ENCODE results near the gene MGST2. TPM values are rescaled to one million over a fixed set of nuclear protein-coding genes. Genes with fewer than 3 reads are reported as not detected.

MGST2 gene
- total and polyA plus RNA-seq, 3 experiments from 2014 or later = 2.6 to 10.9 (median 4.6) TPM

DNA sequence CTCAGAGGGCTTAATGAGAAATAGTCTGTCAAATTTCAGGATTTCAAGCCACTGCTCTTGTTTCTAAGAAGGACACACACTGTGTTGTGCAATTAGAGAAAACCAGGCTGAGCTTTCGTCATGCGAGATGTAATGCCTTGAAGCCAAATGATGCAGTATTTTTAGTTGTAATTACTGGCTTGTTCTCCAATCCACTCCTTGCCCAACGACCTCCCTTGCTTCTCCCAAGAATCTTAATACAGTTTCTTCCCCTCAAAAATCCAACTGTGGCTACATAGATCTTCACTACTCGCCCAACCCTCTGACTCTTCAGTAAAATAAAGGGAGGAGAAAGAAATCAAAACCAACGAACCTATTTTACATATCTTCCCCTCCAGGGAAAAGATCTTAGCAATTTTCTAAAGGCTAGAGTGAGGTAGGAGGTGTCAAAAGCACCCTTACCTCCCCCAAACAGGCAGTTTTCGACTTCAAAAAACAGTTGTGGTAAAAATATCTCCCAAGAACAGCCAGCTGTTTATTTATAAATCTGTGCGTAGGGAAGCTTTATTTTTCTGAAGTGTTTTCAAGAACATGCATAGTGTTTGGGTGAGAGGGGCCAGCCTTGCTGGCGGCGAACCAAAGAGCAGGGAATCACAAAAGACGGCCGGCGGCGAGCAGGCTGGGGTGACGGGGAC lies 68.7 kb downstream of the MGST2 start:
- Histone ChIP-seq H3K27ac (ENCODE audit: low read depth, low read length) (no peak overlapping the region), H3K36me3 (ENCODE audit: insufficient read depth, low read length) (no peaks in the 10 kb centered on the region), H3K9me3 (ENCODE audit: low read length) (no peaks in the 10 kb centered on the region), H3K27me3 (ENCODE audit: insufficient read depth, low read length, poor library complexity, severe bottlenecking) (peaks cover 15% of the 10 kb centered on the region), H3K4me1 (ENCODE audit: insufficient read depth, low read length) (no peaks in the 10 kb centered on the region), H3K4me3 (ENCODE audit: low read length) (no peak overlapping the region)
- Mint-ChIP-seq H3K4me1 (peaks cover 0 to 15% (median 5%) of the 10 kb centered on the region in 3 donors), H3K36me3 (peaks cover 0 to 2% (median 0%) of the 10 kb centered on the region in 3 donors), H3K9me3 (no peaks in the 10 kb centered on the region), H3K27ac (peak overlapping the region in 1 of 8 donors; percentile 49), H3K4me3 (peak overlapping the region in 5 of 7 donors; percentile 23 to 80 (median 65)), H3K27me3 (peaks cover 20 to 62% of the 10 kb centered on the region in 2 donors)
- DNase-seq = no peak
- ChIA-PET CTCF (interaction anchor here (1.0 kb wide), 1 partner anchor 278 kb away, joined by 3 read pairs; no protein-coding TSS in a partner anchor), POLR2A (no interaction called here)

DNA sequence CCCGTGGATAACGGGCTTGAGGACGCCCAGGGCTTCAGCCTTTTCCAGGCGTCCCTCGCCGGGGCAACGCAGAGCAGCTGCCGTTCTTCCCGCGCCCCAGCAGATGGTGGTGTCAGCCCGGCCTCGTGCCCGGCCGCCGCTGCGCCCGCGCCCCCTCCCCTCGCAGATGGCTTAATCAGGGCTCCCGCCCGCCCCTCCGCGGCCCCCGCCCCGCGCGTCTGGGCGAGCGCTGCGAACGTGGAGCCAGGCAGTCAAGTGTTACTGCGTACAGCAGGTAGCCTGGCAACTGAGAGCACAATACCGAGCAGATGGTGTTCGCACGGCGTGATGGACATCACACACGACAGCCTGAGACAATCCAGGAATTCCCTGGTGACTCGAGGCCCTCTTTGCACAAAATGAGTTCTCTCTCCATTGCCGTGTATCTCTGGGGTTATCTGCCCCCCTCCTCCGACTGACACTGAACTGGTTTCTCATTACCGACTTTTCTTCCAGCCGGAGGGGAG lies 69.3 kb downstream of the MGST2 start:
- Histone ChIP-seq H3K27me3 (ENCODE audit: insufficient read depth, low read length, poor library complexity, severe bottlenecking) (peaks cover 15% of the 10 kb centered on the region), H3K4me3 (ENCODE audit: low read length) (peak overlapping the region; percentile 34), H3K9me3 (ENCODE audit: low read length) (no peaks in the 10 kb centered on the region), H3K4me1 (ENCODE audit: insufficient read depth, low read length) (no peaks in the 10 kb centered on the region), H3K27ac (ENCODE audit: low read depth, low read length) (no peak overlapping the region), H3K36me3 (ENCODE audit: insufficient read depth, low read length) (no peaks in the 10 kb centered on the region)
- Mint-ChIP-seq H3K27me3 (peaks cover 20 to 63% of the 10 kb centered on the region in 2 donors), H3K36me3 (no peaks in the 10 kb centered on the region), H3K4me3 (peak overlapping the region in 6 of 7 donors; percentile 41 to 69 (median 62)), H3K27ac (no peak overlapping the region), H3K9me3 (no peaks in the 10 kb centered on the region), H3K4me1 (peaks cover 0 to 15% (median 5%) of the 10 kb centered on the region in 3 donors)
- ChIA-PET POLR2A (no interaction called here), CTCF (interaction anchor here (1.0 kb wide), 1 partner anchor 277 kb away, joined by 3 read pairs; no protein-coding TSS in a partner anchor)
- peak in 2 of 5 donors; percentile 17 to 33 for DNase-seq

DNA sequence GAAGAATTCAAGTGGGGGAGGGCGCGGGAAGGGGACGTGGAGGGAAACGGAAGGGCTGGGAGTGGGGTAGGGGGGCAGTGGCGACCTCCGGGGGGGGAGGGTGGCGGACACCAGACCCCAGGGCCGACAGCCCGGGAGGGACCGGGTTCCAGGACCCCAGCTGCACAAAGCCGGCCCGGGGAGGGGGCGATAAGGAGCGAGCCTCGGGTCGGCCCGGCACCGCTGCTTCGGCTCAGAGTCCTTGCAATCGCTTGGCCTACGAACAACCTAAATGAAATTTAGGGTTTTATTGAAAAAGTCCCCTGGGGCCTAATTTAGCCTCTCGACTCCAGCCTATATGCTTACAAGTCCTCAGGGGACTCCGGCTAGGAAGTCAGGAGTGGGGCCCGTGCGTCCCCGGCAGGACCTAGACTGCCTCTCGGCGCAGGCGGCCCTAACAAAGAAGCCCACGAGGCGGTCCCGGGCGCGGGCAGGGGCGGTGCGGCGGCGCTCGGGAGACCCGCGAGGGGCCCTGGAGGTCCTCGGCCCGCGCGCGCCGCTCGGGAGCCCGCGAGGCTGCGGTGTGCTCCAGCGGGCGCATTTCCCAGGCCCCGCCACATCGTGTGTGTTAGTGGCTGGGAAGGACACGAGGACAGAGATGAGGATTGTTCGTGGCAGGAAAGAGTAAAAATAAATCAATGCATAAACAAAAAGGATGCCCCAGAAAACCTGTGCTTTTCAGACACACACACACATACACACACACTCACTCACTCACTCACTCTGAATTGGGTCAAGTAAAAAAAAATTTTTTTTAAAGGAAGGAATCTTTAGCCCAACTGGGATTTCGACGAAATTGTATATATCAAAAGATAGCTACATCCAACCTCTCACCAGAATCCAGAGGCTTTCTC lies 70.0 kb downstream of the MGST2 start:
- CTCF ChIA-PET = interaction anchor here (1.1 kb wide), 1 partner anchor 518 kb away, joined by 4 read pairs; no protein-coding TSS in a partner anchor
- Histone ChIP-seq H3K36me3 (ENCODE audit: insufficient read depth, low read length) (no peaks in the 10 kb centered on the region), H3K4me3 (ENCODE audit: low read length) (peak overlapping the region; percentile 34), H3K27ac (ENCODE audit: low read depth, low read length) (no peak overlapping the region), H3K27me3 (ENCODE audit: insufficient read depth, low read length, poor library complexity, severe bottlenecking) (peaks cover 15% of the 10 kb centered on the region), H3K4me1 (ENCODE audit: insufficient read depth, low read length) (no peaks in the 10 kb centered on the region), H3K9me3 (ENCODE audit: low read length) (no peaks in the 10 kb centered on the region)
- Mint-ChIP-seq H3K4me1 (peaks cover 0 to 15% (median 5%) of the 10 kb centered on the region in 3 donors), H3K27ac (peak overlapping the region in 1 of 8 donors; percentile 65), H3K27me3 (peaks cover 20 to 60% of the 10 kb centered on the region in 2 donors), H3K36me3 (no peaks in the 10 kb centered on the region), H3K4me3 (peak overlapping the region in 6 of 7 donors; percentile 29 to 69 (median 57)), H3K9me3 (no peaks in the 10 kb centered on the region)
- DNase-seq = no peak
- POLR2A ChIA-PET = no interaction called here

DNA sequence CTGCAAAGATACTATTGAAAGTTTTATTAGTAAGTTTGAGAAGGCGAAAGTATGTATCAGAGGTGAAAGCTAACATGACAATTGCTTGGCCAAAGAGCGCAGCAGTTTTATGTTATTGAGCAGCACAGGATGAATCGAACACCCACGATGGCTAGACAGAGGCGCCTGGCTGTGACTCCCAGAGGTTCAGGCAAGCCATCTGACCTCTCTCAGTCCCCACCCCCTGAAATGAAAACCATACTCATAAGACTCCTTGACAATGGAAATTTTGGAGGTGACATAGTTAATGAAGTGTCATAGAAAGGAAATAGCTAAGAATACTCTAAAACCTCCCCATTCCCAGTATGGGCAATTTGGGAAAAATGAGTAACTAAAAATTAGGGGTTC lies 70.6 kb downstream of the MGST2 start:
- H3K9me3 ChIP-seq (ENCODE audit: low read length) = no peaks in the 10 kb centered on the region
- Mint-ChIP-seq H3K27me3 (peaks cover 20 to 56% of the 10 kb centered on the region in 2 donors), H3K9me3 (no peaks in the 10 kb centered on the region), H3K36me3 (no peaks in the 10 kb centered on the region), H3K27ac (peak overlapping the region in 1 of 8 donors; percentile 65), H3K4me1 (peaks cover 0 to 15% (median 5%) of the 10 kb centered on the region in 3 donors), H3K4me3 (peak overlapping the region in 1 of 7 donors; percentile 19)
- ChIA-PET CTCF (interaction anchor here (1.1 kb wide), 1 partner anchor 517 kb away, joined by 4 read pairs; no protein-coding TSS in a partner anchor), POLR2A (no interaction called here)
- no peaks in the 10 kb centered on the region for H3K36me3 ChIP-seq (ENCODE audit: insufficient read depth, low read length)
- peaks cover 15% of the 10 kb centered on the region for H3K27me3 ChIP-seq (ENCODE audit: insufficient read depth, low read length, poor library complexity, severe bottlenecking)
- H3K4me3 ChIP-seq (ENCODE audit: low read length) = no peak overlapping the region
- no peaks in the 10 kb centered on the region for H3K4me1 ChIP-seq (ENCODE audit: insufficient read depth, low read length)
- no peak for DNase-seq
- no peak overlapping the region for H3K27ac ChIP-seq (ENCODE audit: low read depth, low read length)

DNA sequence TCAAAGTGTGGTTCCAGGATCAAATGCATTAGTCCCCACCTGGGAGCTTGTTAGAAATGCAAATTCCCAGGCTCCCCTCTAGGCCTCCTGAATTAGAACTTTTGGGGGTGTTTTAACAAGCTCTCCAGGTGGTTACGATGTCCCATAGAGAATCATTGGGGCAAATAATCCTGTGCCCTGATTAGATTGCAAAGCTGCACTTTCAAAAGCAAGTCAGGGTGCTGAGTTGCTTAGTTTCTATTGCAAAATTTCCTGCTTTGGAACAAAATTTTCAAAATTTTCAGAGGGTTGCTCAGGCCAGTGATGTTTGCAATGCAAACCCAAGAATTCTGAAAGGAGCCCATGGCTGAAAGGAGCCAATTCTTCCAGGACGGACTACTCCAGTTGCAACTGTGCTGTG lies 71.0 kb downstream of the MGST2 start:
- no peak overlapping the region for H3K4me3 Mint-ChIP-seq
- POLR2A ChIA-PET = no interaction called here
- no peak overlapping the region for H3K4me3 ChIP-seq (ENCODE audit: low read length)
- peaks cover 17 to 53% of the 10 kb centered on the region in 2 donors for H3K27me3 Mint-ChIP-seq
- H3K4me1 ChIP-seq (ENCODE audit: insufficient read depth, low read length) = no peaks in the 10 kb centered on the region
- DNase-seq = no peak
- H3K27ac ChIP-seq (ENCODE audit: low read depth, low read length) = no peak overlapping the region
- CTCF ChIA-PET = interaction anchor here (1.1 kb wide), 1 partner anchor 517 kb away, joined by 4 read pairs; no protein-coding TSS in a partner anchor
- no peak overlapping the region for H3K27ac Mint-ChIP-seq
- no peaks in the 10 kb centered on the region for H3K36me3 ChIP-seq (ENCODE audit: insufficient read depth, low read length)
- peaks cover 0 to 15% (median 5%) of the 10 kb centered on the region in 3 donors for H3K4me1 Mint-ChIP-seq
- no peaks in the 10 kb centered on the region for H3K9me3 ChIP-seq (ENCODE audit: low read length)
- no peaks in the 10 kb centered on the region for H3K36me3 Mint-ChIP-seq
- H3K27me3 ChIP-seq (ENCODE audit: insufficient read depth, low read length, poor library complexity, severe bottlenecking) = peaks cover 15% of the 10 kb centered on the region
- H3K9me3 Mint-ChIP-seq = no peaks in the 10 kb centered on the region

DNA sequence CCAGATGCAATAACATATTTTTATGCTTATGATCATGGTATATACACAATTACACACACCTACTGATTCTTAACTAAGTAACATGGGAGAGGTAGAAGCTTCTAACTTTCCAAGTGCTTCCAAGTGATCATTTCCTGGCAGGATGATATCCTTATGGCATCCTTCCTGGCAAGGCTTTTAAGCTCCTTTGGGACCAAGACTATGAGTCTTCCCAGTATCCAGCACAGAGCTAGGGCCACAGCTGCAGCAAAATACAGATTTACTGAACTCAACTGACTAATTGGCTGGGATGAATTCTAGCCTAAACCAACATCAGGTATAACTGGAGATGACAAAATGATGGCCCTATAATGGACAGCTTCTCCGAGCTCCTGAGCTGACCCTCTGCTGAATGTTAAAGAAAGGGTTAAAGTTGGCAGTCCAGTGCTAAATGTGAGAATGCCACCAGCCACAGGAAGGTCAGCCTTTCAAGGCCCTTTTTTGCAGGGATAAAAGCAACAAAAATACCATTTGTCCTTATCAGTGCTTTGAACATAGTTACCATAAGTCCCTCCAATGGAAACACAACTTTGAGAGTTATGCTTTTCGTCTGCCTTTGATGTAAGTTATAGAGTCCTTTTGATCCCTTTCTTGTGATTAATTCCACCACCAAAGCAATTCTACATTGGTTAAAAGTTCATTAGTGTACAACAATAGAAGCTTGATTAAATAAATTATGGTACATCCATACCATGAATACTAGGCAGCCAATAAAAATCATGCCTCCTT lies 73.4 kb downstream of the MGST2 start:
- POLR2A ChIA-PET = no interaction called here
- CTCF ChIA-PET = no interaction called here
- H3K36me3 Mint-ChIP-seq = no peaks in the 10 kb centered on the region
- H3K27me3 ChIP-seq (ENCODE audit: insufficient read depth, low read length, poor library complexity, severe bottlenecking) = peaks cover 10% of the 10 kb centered on the region
- H3K4me1 Mint-ChIP-seq = peaks cover 0 to 15% (median 5%) of the 10 kb centered on the region in 3 donors
- no peak overlapping the region for H3K27ac Mint-ChIP-seq
- no peaks in the 10 kb centered on the region for H3K4me1 ChIP-seq (ENCODE audit: insufficient read depth, low read length)
- peaks cover 17 to 41% of the 10 kb centered on the region in 2 donors for H3K27me3 Mint-ChIP-seq
- H3K4me3 Mint-ChIP-seq = no peak overlapping the region
- DNase-seq = no peak
- H3K9me3 ChIP-seq (ENCODE audit: low read length) = no peaks in the 10 kb centered on the region
- H3K36me3 ChIP-seq (ENCODE audit: insufficient read depth, low read length) = no peaks in the 10 kb centered on the region
- no peak overlapping the region for H3K27ac ChIP-seq (ENCODE audit: low read depth, low read length)
- H3K9me3 Mint-ChIP-seq = no peaks in the 10 kb centered on the region
- H3K4me3 ChIP-seq (ENCODE audit: low read length) = no peak overlapping the region

DNA sequence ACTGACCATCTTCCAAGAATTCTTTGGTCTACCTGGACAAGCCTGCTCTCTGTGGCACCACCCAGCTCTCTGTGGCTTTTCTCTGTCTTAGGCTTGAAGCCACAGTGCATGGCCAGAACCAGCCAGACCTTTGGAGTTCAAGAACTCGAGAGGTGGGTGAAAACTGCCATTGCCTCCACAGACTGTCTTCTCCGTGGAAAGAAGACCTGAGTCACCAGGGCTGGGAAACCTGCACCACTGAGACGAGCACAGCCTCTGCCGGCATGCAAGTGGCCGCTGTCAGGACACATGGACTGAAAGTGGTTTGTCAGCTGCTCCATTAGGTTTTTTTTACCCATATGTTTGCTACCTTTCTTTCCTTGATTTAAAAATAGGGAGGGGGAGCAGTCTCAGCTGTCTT lies 74.5 kb downstream of the MGST2 start:
- Mint-ChIP-seq H3K27ac (no peak overlapping the region), H3K9me3 (no peaks in the 10 kb centered on the region), H3K4me1 (peaks cover 0 to 5% (median 0%) of the 10 kb centered on the region in 3 donors), H3K36me3 (no peaks in the 10 kb centered on the region), H3K27me3 (peaks cover 17 to 35% of the 10 kb centered on the region in 2 donors), H3K4me3 (no peak overlapping the region)
- H3K9me3 ChIP-seq (ENCODE audit: low read length) = no peaks in the 10 kb centered on the region
- H3K27ac ChIP-seq (ENCODE audit: low read depth, low read length) = no peak overlapping the region
- POLR2A ChIA-PET = no interaction called here
- H3K4me1 ChIP-seq (ENCODE audit: insufficient read depth, low read length) = no peaks in the 10 kb centered on the region
- H3K4me3 ChIP-seq (ENCODE audit: low read length) = no peak overlapping the region
- CTCF ChIA-PET = no interaction called here
- no peaks in the 10 kb centered on the region for H3K36me3 ChIP-seq (ENCODE audit: insufficient read depth, low read length)
- H3K27me3 ChIP-seq (ENCODE audit: insufficient read depth, low read length, poor library complexity, severe bottlenecking) = peaks cover 8% of the 10 kb centered on the region
- no peak for DNase-seq

Data from CD8-positive, alpha-beta memory T cell (primary cell).